HEK293 (cell line): ENCODE measurements around the gene CTF1.

ENCODE experiments used
- CTCF ChIA-PET: fragments of 350-600 bp; formaldehyde crosslinking; extraction: SDS; loops from one replicate; lab custom pipeline; 2021; ENCODE audit warnings: antibody characterized with exemption; lab: Yijun Ruan, JAX
- POLR2A ChIA-PET: fragments of 300-600 bp; formaldehyde crosslinking; extraction: SDS; loops from one replicate; lab custom pipeline; 2020; ENCODE audit warnings: antibody characterized with exemption, inconsistent platforms; lab: Yijun Ruan, JAX
- H3K27ac ChIP-seq: fragments of 200-500 bp; sonication (Bioruptor generic); 2 replicates; pipeline ENCODE4 v1.5.1; 2014; ENCODE audit warnings: low read depth, low read length, control low read depth, inconsistent platforms; ENCODE audit errors: extremely low read depth
- H3K36me3 ChIP-seq, 2 experiments: fragments of 200-500 bp in 1 of 2; sonication (Bioruptor generic) in 1 of 2; 1 replicate in 1 of 2; 2 replicates in 1 of 2; pipeline ENCODE4 v1.5.1; 2014 to 2017; ENCODE audit warnings: inconsistent platforms in 2 of 2, low read length in 2 of 2; ENCODE audit not compliant: control insufficient read depth in 2 of 2, insufficient read depth in 1 of 2
- H3K4me1 ChIP-seq: fragments of 200-500 bp; sonication (Bioruptor generic); 2 replicates; pipeline ENCODE4 v1.5.1; 2014; ENCODE audit warnings: mild to moderate bottlenecking, low read length, inconsistent platforms; ENCODE audit not compliant: control insufficient read depth, insufficient read depth
- H3K4me3 ChIP-seq: 2 replicates; pipeline ENCODE4 v1.5.1; 2011; ENCODE audit warnings: low read depth, mild to moderate bottlenecking, control low read depth, low read length, moderate library complexity
- H3K9me3 ChIP-seq: fragments of 200-500 bp; sonication (Bioruptor generic); 2 replicates; pipeline ENCODE4 v1.5.1; 2014; ENCODE audit warnings: low read depth, low read length, inconsistent platforms; ENCODE audit not compliant: control insufficient read depth, insufficient read depth
- GLI4 ChIP-seq: fragments of 450-650 bp; formaldehyde crosslinking; IDR thresholded peaks from 2 replicates; pipeline ENCODE4 v1.5.1; 2016; ENCODE audit warnings: missing biosample characterization, missing genetic modification characterization
- RBAK ChIP-seq: fragments of 450-650 bp; formaldehyde crosslinking; IDR thresholded peaks from 2 replicates; pipeline ENCODE4 v1.5.1; 2016; ENCODE audit warnings: missing biosample characterization, missing genetic modification characterization
- ZBTB49 ChIP-seq: fragments of 450-650 bp; formaldehyde crosslinking; IDR thresholded peaks from 2 replicates; pipeline ENCODE4 v1.5.1; 2016; ENCODE audit warnings: missing biosample characterization, missing genetic modification characterization, low read depth
- ZFHX2 ChIP-seq: fragments of 450-650 bp; formaldehyde crosslinking; conservative IDR thresholded peaks from 2 replicates; pipeline ENCODE4 v1.5.1; 2016; ENCODE audit warnings: missing biosample characterization, missing genetic modification characterization
- ZFP41 ChIP-seq: fragments of 450-650 bp; formaldehyde crosslinking; IDR thresholded peaks from 2 replicates; pipeline ENCODE4 v1.5.1; 2016; ENCODE audit warnings: missing biosample characterization, missing genetic modification characterization, borderline replicate concordance
- ZNF155 ChIP-seq: fragments of 450-650 bp; formaldehyde crosslinking; IDR thresholded peaks from 2 replicates; pipeline ENCODE4 v1.5.1; 2016; ENCODE audit warnings: missing biosample characterization, missing genetic modification characterization
- ZNF175 ChIP-seq: fragments of 450-650 bp; formaldehyde crosslinking; IDR thresholded peaks from 2 replicates; pipeline ENCODE4 v1.5.1; 2016; ENCODE audit warnings: missing biosample characterization, missing genetic modification characterization
- ZNF473 ChIP-seq: fragments of 450-650 bp; formaldehyde crosslinking; IDR thresholded peaks from 2 replicates; pipeline ENCODE4 v1.5.1; 2017; ENCODE audit warnings: missing biosample characterization, missing genetic modification characterization
- ZNF513 ChIP-seq: fragments of 450-650 bp; IDR thresholded peaks from 2 replicates; pipeline ENCODE4 v1.5.1; 2018; ENCODE audit warnings: missing biosample characterization, missing genetic modification characterization
- ZNF518A ChIP-seq: fragments of 450-650 bp; formaldehyde crosslinking; conservative IDR thresholded peaks from 2 replicates; pipeline ENCODE4 v1.5.1; 2016; ENCODE audit warnings: low read depth, missing biosample characterization, missing genetic modification characterization
- ZNF544 ChIP-seq: fragments of 450-650 bp; formaldehyde crosslinking; IDR thresholded peaks from 2 replicates; pipeline ENCODE4 v1.5.0; 2017; ENCODE audit warnings: missing biosample characterization, missing genetic modification characterization
- ZNF768 ChIP-seq: fragments of 450-650 bp; formaldehyde crosslinking; IDR thresholded peaks from 2 replicates; pipeline ENCODE4 v1.5.1; 2018; ENCODE audit warnings: missing biosample characterization, mild to moderate bottlenecking, missing genetic modification characterization
- TF ChIP-seq, protein P1 (sequence below): fragments of 450-650 bp; formaldehyde crosslinking; IDR thresholded peaks from 2 replicates; pipeline ENCODE4 v1.5.1; 2016; ENCODE audit warnings: missing biosample characterization, missing genetic modification characterization

CTF1 gene

GRCh38 chr16:30912794-30913412, 16.5 kb downstream of the CTF1 start:
- ChIA-PET POLR2A (interaction anchor here (0.6 to 1.1 kb wide), 3 partner anchors 15 to 54 kb away, joined by 3 to 4 read pairs (median 4); no protein-coding TSS in a partner anchor), CTCF (interaction anchor here (0.8 to 1.7 kb wide), 2 partner anchors 11 to 75 kb away, joined by 3 to 7 read pairs; no protein-coding TSS in a partner anchor)
- H3K9me3 ChIP-seq: no peaks in the 10 kb centered on the region
- no peak overlapping the region for H3K27ac ChIP-seq
- H3K36me3 ChIP-seq: no peaks in the 10 kb centered on the region
- TF ChIP-seq ZNF768 (tag by site-specific recombination): 0 out of 2 replicates have a peak, but pooled peaks have one; percentile 13
- TF ChIP-seq ZNF513: no peak
- H3K4me3 ChIP-seq: no peak overlapping the region
- H3K4me1 ChIP-seq: no peaks in the 10 kb centered on the region

DNA sequence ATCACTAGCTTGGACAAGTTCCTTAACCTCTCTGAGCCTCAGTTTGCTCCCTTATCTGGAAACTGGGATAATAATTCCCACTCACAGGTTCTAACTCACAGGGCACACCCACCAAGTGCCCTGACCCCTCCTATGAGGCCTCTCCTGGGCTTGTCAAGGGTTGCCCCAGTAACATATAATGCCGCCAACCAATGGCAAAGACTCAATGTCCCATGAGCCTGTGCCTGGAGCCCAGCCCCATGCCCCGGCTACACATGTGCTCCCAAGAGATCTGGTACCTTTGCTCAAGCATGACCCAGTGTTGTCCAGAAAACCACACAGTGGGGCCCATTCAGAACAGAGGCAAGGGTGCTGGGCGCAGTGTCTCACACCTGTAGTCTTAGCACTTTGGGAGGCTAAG, 18.4 kb downstream of the CTF1 start:
- POLR2A ChIA-PET: interaction anchor here (1.0 kb wide), 1 partner anchor 107 kb away, joined by 3 read pairs; no protein-coding TSS in a partner anchor
- TF ChIP-seq ZFHX2 (tag by site-specific recombination): no peak
- no peak for TF ChIP-seq RBAK (tag by site-specific recombination)
- no peak for TF ChIP-seq ZNF175 (tag by site-specific recombination)
- TF ChIP-seq ZNF473: no peak
- no peak for TF ChIP-seq ZNF518A (tag by site-specific recombination)
- no peak for TF ChIP-seq ZNF544
- TF ChIP-seq ZNF155 (tag by site-specific recombination): no peak
- no peak for TF ChIP-seq ZNF768 (tag by site-specific recombination)
- TF ChIP-seq GLI4: no peak
- no peak for TF ChIP-seq ZNF513
- TF ChIP-seq, protein P1, sequence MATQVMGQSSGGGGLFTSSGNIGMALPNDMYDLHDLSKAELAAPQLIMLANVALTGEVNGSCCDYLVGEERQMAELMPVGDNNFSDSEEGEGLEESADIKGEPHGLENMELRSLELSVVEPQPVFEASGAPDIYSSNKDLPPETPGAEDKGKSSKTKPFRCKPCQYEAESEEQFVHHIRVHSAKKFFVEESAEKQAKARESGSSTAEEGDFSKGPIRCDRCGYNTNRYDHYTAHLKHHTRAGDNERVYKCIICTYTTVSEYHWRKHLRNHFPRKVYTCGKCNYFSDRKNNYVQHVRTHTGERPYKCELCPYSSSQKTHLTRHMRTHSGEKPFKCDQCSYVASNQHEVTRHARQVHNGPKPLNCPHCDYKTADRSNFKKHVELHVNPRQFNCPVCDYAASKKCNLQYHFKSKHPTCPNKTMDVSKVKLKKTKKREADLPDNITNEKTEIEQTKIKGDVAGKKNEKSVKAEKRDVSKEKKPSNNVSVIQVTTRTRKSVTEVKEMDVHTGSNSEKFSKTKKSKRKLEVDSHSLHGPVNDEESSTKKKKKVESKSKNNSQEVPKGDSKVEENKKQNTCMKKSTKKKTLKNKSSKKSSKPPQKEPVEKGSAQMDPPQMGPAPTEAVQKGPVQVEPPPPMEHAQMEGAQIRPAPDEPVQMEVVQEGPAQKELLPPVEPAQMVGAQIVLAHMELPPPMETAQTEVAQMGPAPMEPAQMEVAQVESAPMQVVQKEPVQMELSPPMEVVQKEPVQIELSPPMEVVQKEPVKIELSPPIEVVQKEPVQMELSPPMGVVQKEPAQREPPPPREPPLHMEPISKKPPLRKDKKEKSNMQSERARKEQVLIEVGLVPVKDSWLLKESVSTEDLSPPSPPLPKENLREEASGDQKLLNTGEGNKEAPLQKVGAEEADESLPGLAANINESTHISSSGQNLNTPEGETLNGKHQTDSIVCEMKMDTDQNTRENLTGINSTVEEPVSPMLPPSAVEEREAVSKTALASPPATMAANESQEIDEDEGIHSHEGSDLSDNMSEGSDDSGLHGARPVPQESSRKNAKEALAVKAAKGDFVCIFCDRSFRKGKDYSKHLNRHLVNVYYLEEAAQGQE (tag by site-specific recombination): no peak
- TF ChIP-seq ZBTB49 (tag by site-specific recombination): no peak
- no peak for TF ChIP-seq ZFP41
- TF ChIP-seq, all 188 proteins: peak for 0
- H3K4me1 ChIP-seq: no peaks in the 10 kb centered on the region
- no peaks in the 10 kb centered on the region for H3K36me3 ChIP-seq
- no peaks in the 10 kb centered on the region for H3K9me3 ChIP-seq
- no peak overlapping the region for H3K27ac ChIP-seq
- CTCF ChIA-PET: no interaction called here
- no peak overlapping the region for H3K4me3 ChIP-seq
